Endothelial cell of umbilical vein (primary cell): ENCODE data around the gene PPIP5K1. TPM values are rescaled to one million over a fixed set of nuclear protein-coding genes. Genes with fewer than 3 reads are reported as not detected.

Source experiments
- BruUV-seq: library from RNA; stranded (reverse); fragments of 400-500 nt; replicated peaks from 2 replicates; lab custom pipeline; 2021; lab: Mats Ljungman, UMichigan
- CTCF ChIA-PET: fragments of 300-600, 350-600 bp; sonication (Branson Sonifier 250); formaldehyde crosslinking; loops from one replicate; lab custom pipeline; 2021; ENCODE audit warnings: antibody characterized with exemption, inconsistent platforms; lab: Charles Lee
- POLR2A ChIA-PET: fragments of 300-600, 350-600 bp; sonication (Branson Sonifier 250); formaldehyde crosslinking; loops from one replicate; lab custom pipeline; 2021; ENCODE audit warnings: antibody characterized with exemption, inconsistent platforms; lab: Charles Lee
- DNase-seq: peaks from one replicate; pipeline ENCODE4 v3.0.0-alpha.2; 2011; ENCODE audit warnings: low read depth, low spot score
- FAIRE-seq: peaks from 2 replicates; lab custom pipeline; 2011; peaks lifted over from hg19 to GRCh38; lab: Jason Lieb, UNC
- H2AFZ ChIP-seq: 2 replicates; pipeline ENCODE4 v1.6.0; 2012; ENCODE audit warnings: low read depth, low read length, control low read depth, inconsistent platforms
- H3K27ac ChIP-seq: 2 replicates; pipeline ENCODE4 v1.5.1; 2011; ENCODE audit warnings: low read depth, mild to moderate bottlenecking, control low read depth, low read length, moderate library complexity; ENCODE audit not compliant: insufficient read depth
- H3K27me3 ChIP-seq, 2 experiments: 2 replicates each; pipeline versions ENCODE4 v1.6.0 to v1.6.1; 2011; ENCODE audit warnings: low read length in 2 of 2, mixed read lengths in 1 of 2; ENCODE audit not compliant: control insufficient read depth in 2 of 2, insufficient read depth in 2 of 2
- H3K36me3 ChIP-seq, 2 experiments: 2 replicates in 1 of 2; 3 replicates in 1 of 2; pipeline ENCODE4 v1.5.1; 2011; ENCODE audit warnings: low read length in 2 of 2, mild to moderate bottlenecking in 1 of 2, moderate library complexity in 1 of 2; ENCODE audit not compliant: control insufficient read depth in 2 of 2, insufficient read depth in 2 of 2; ENCODE audit errors: extremely low read depth in 1 of 2
- H3K4me1 ChIP-seq: 3 replicates; pipeline ENCODE4 v1.5.1; 2011; ENCODE audit warnings: mild to moderate bottlenecking, low read length; ENCODE audit not compliant: control insufficient read depth, insufficient read depth; ENCODE audit errors: extremely low read depth
- H3K4me2 ChIP-seq: 2 replicates; pipeline ENCODE4 v1.6.1; 2011; ENCODE audit warnings: low read length, control low read depth, mixed read lengths; ENCODE audit not compliant: insufficient read depth
- H3K4me3 ChIP-seq, 3 experiments: fragments of 200-600 bp in 1 of 3; sonication (generic), shearing (Covaris generic) in 1 of 3; replicated peaks in 1 of 3; 2 replicates each; pipeline ENCODE4 v1.5.1; 2011 to 2016; ENCODE audit warnings: control low read depth in 3 of 3, low read length in 3 of 3, mild to moderate bottlenecking in 2 of 3, inconsistent platforms in 1 of 3, low read depth in 1 of 3, moderate library complexity in 1 of 3; ENCODE audit not compliant: insufficient read depth in 1 of 3
- H3K79me2 ChIP-seq: 2 replicates; pipeline ENCODE4 v1.6.0; 2012; ENCODE audit warnings: low read length, inconsistent platforms; ENCODE audit not compliant: control insufficient read depth, insufficient read depth
- H3K9ac ChIP-seq: replicated peaks from 2 replicates; pipeline ENCODE3; 2011; ENCODE audit warnings: low read length, control low read depth; ENCODE audit not compliant: insufficient read depth; ENCODE audit errors: extremely low read depth
- H3K9me1 ChIP-seq: replicated peaks from 3 replicates; pipeline ENCODE4 v1.6.0; 2011; ENCODE audit warnings: mild to moderate bottlenecking, low read length; ENCODE audit not compliant: control insufficient read depth, insufficient read depth; ENCODE audit errors: extremely low read depth
- H3K9me3 ChIP-seq: replicated peaks from 2 replicates; pipeline ENCODE4 v1.5.1; 2012; ENCODE audit warnings: low read length, inconsistent platforms; ENCODE audit not compliant: control insufficient read depth, insufficient read depth
- H4K20me1 ChIP-seq: replicated peaks from 2 replicates; pipeline ENCODE3; 2011; ENCODE audit warnings: mild to moderate bottlenecking, low read length; ENCODE audit not compliant: control insufficient read depth, insufficient read depth; ENCODE audit errors: extremely low read depth
- EZH2 ChIP-seq: IDR thresholded peaks from 2 replicates; pipeline ENCODE4 v1.6.1; 2012; ENCODE audit warnings: borderline replicate concordance, low read depth, mild to moderate bottlenecking, moderate library complexity, low read length, inconsistent platforms; ENCODE audit not compliant: severe bottlenecking
- FOS ChIP-seq: IDR thresholded peaks from 2 replicates; pipeline ENCODE4 v1.6.1; 2011; ENCODE audit warnings: mild to moderate bottlenecking, low read length, moderate library complexity, borderline replicate concordance; ENCODE audit not compliant: insufficient read depth
- GATA2 ChIP-seq: IDR thresholded peaks from 2 replicates; pipeline ENCODE4 v1.7.0; 2011; ENCODE audit warnings: low read depth, mild to moderate bottlenecking, moderate library complexity, mixed read lengths, low read length; ENCODE audit not compliant: insufficient read length, insufficient read depth
- JUN ChIP-seq: IDR thresholded peaks from 2 replicates; pipeline ENCODE4 v1.6.1; 2011; ENCODE audit warnings: borderline replicate concordance, low read depth; ENCODE audit not compliant: insufficient read length, insufficient read depth
- MAX ChIP-seq: IDR thresholded peaks from 2 replicates; pipeline ENCODE4 v1.6.1; 2011; ENCODE audit not compliant: insufficient read depth, insufficient read length
- MYC ChIP-seq: IDR thresholded peaks from one replicate; pipeline ENCODE4 v1.6.1; 2011; ENCODE audit warnings: mild to moderate bottlenecking, low read depth, low read length
- POLR2A ChIP-seq: IDR thresholded peaks from 2 replicates; pipeline ENCODE4 v1.6.1; 2012; ENCODE audit warnings: low read depth, mild to moderate bottlenecking, control low read depth, low read length
- POLR2AphosphoS5 ChIP-seq: IDR thresholded peaks from 2 replicates; pipeline ENCODE4 v1.6.1; 2012; ENCODE audit warnings: low read depth, mild to moderate bottlenecking, control low read depth, low read length, moderate library complexity; ENCODE audit not compliant: insufficient read depth
- dilution Hi-C: fragments of 300-500 bp; cut with MboI; formaldehyde crosslinking; loops from one replicate; pipeline ENCODE4 v1.15.0; 2019; ENCODE audit warnings: low sequenced_read_pairs; ENCODE audit not compliant: extremely low pct_ligation_motif_present
- intact Hi-C: fragments of 100-400 bp; cut with micrococcal nuclease; formaldehyde crosslinking; loops from one replicate; pipeline ENCODE4 v1.10.0; 2022
- polyA plus RNA-seq, 4 experiments: library from polyadenylated mRNA; depleted of rRNA in 3 of 4; stranded (reverse) in 3 of 4; unstranded in 1 of 4; fragments of >200 nt; gene quantifications; 2 replicates each; pipeline versions ENCODE4 v1.2.1 to v1.2.3, GENCODE V29; 2011 to 2012; ENCODE audit warnings: missing spikeins in 1 of 4
- total RNA-seq: library from RNA; stranded (reverse); gene quantifications from 2 replicates; pipeline ENCODE4 v1.2.3, GENCODE V29; 2021
- TF ChIP-seq, protein P1 (sequence below), 2 donors: IDR thresholded peaks; 1 replicate in 1 of 2; 2 replicates in 1 of 2; pipeline ENCODE4 v1.5.1; 2011; ENCODE audit warnings: low read length in 2 of 2, mild to moderate bottlenecking in 2 of 2, moderate library complexity in 2 of 2, control low read depth in 1 of 2, inconsistent platforms in 1 of 2, low read depth in 1 of 2; ENCODE audit not compliant: insufficient read depth in 1 of 2; ENCODE audit errors: extremely low read depth in 1 of 2

The PPIP5K1 gene
- total and polyA plus RNA-seq, 2 donors (not counting 3 experiments of a cell fraction or from before 2014, with no cell fraction given), result 22.2 to 35.3 TPM

GRCh38 chr15:43499635-43500034 is 90.4 kb downstream of the PPIP5K1 start:
- dilution Hi-C loops (no loop called here), intact Hi-C loops (no loop called here)
- Histone ChIP-seq H4K20me1 (no peaks in the 10 kb centered on the region), H3K4me3 (no peak overlapping the region), H3K79me2 (no peaks in the 10 kb centered on the region), H2AFZ (no peak overlapping the region), H3K9me3 (no peaks in the 10 kb centered on the region), H3K9me1 (no peaks in the 10 kb centered on the region), H3K4me1 (no peaks in the 10 kb centered on the region), H3K9ac (no peak overlapping the region), H3K36me3 (no peaks in the 10 kb centered on the region), H3K4me2 (no peak overlapping the region), H3K27ac (no peak overlapping the region), H3K27me3 (peaks cover 0 to 2% of the 10 kb centered on the region in 2 experiments)
- ChIA-PET CTCF (interaction anchor here (1.8 kb wide), 1 partner anchor 11 kb away, joined by 8 read pairs; no protein-coding TSS in a partner anchor), POLR2A (interaction anchor here (1.3 kb wide), 1 partner anchor 11 kb away, joined by 3 read pairs; no protein-coding TSS in a partner anchor)
- no peak for DNase-seq
- no TSS peak for BruUV-seq
- FAIRE-seq, result no peak
- TF ChIP-seq EZH2, result no peak

GRCh38 chr15:43498990-43499389 is 91.0 kb downstream of the PPIP5K1 start:
- Histone ChIP-seq H3K4me2 (no peak overlapping the region), H3K27ac (no peak overlapping the region), H3K79me2 (no peaks in the 10 kb centered on the region), H3K4me3 (no peak overlapping the region), H3K9me1 (no peaks in the 10 kb centered on the region), H4K20me1 (no peaks in the 10 kb centered on the region), H3K4me1 (no peaks in the 10 kb centered on the region), H2AFZ (no peak overlapping the region), H3K36me3 (no peaks in the 10 kb centered on the region), H3K9ac (no peak overlapping the region), H3K9me3 (no peaks in the 10 kb centered on the region), H3K27me3 (no peaks in the 10 kb centered on the region)
- ChIA-PET POLR2A (interaction anchor here (1.3 kb wide), 1 partner anchor 12 kb away, joined by 3 read pairs; no protein-coding TSS in a partner anchor), CTCF (interaction anchor here (1.8 kb wide), 1 partner anchor 12 kb away, joined by 8 read pairs; no protein-coding TSS in a partner anchor)
- FAIRE-seq (no peak), DNase-seq (no peak)
- BruUV-seq, result no TSS peak
- intact Hi-C loops (no loop called here), dilution Hi-C loops (no loop called here)
- TF ChIP-seq MAX, result no peak
- no peak for TF ChIP-seq POLR2A
- no peak for TF ChIP-seq FOS
- no peak for TF ChIP-seq POLR2AphosphoS5
- no peak for TF ChIP-seq GATA2
- no peak for TF ChIP-seq EZH2
- TF ChIP-seq JUN, result no peak
- TF ChIP-seq, protein P1, sequence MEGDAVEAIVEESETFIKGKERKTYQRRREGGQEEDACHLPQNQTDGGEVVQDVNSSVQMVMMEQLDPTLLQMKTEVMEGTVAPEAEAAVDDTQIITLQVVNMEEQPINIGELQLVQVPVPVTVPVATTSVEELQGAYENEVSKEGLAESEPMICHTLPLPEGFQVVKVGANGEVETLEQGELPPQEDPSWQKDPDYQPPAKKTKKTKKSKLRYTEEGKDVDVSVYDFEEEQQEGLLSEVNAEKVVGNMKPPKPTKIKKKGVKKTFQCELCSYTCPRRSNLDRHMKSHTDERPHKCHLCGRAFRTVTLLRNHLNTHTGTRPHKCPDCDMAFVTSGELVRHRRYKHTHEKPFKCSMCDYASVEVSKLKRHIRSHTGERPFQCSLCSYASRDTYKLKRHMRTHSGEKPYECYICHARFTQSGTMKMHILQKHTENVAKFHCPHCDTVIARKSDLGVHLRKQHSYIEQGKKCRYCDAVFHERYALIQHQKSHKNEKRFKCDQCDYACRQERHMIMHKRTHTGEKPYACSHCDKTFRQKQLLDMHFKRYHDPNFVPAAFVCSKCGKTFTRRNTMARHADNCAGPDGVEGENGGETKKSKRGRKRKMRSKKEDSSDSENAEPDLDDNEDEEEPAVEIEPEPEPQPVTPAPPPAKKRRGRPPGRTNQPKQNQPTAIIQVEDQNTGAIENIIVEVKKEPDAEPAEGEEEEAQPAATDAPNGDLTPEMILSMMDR (IDR thresholded peaks at IDR 0.05; ENCODE audit: extremely low read depth in 1 of 2, insufficient read depth in 1 of 2, low read depth in 1 of 2, low read length in 2 of 2), result no peak
- no peak for TF ChIP-seq MYC
